ENCODE data around the gene FGFR2.
A peak's percentile ranks its signal among the peaks of the same experiment; 100 is the strongest.

The FGFR2 gene

DNA sequence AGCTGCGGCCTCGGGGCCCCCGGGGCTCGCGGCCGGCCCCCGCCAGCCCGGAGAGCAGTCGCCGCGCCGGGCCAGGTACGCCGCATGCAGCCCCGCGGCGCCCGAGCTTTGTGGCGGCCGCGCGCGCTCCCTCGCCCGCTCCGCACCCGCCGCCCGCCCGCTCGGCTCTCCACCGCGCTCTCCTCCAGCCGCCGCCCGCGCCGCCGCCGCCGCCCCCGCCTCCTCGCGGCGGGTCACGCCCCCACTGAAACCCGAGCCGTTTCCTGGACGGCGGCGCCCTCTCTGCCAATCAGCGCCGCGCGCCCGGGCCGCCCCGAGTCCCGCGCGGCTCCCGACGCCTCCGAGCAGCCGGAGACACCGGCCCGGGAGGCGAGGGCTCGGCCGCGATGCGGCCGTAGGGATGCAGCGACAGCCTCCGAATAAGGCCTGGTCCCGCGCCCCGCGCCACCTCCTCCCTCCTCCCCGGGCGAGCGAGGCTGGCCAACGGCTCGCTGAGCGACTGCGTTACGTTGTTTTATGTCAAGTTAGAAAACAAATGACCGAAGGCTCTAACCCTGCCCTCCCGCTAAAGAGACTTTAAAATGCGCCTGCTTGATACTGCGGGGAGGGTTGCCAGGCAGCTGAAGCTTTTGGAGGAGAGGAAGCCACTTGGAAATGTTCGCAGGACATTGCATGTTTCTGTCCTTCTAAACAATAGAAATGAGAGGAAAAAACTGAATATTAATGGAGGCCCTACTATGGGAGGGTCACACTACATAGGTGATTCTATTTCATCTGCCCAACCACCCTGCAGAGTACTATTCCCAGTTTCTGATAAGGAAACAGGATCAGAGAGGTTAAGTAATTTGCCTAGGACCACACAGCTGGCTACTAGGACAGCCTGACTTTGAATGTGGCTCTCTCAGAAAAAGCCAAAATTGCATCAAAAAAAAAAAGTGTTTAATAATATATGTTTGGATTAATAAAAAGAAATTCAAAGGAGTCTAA is at the start of gene FGFR2:
TSS of gene FGFR2 (minus strand) at position 182 of the 987 bp plus-strand sequence. CDS start 4,627 bp downstream, outside the sequence.
- peak; percentile 65 for DNase-seq

DNA sequence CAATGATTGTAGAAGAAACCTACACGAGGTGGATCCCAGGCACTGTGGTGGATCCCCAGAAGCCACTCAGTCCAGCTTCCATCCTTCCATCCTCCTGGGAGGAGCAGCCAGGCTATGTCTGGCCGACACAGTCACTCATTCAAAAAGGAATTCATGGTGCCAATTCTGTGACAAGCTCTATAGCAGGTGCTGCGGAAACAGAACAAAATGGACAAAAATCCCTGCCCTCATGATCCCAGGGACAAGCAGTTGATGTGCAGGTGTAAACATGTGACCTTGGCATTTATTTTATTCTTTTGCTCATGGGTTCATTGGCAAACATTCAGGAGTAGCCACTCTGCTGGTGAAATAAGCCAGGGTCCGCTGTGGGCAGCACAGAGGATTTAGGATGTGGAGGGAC is 49.2 kb upstream of the FGFR2 start:
- no peak for DNase-seq

DNA sequence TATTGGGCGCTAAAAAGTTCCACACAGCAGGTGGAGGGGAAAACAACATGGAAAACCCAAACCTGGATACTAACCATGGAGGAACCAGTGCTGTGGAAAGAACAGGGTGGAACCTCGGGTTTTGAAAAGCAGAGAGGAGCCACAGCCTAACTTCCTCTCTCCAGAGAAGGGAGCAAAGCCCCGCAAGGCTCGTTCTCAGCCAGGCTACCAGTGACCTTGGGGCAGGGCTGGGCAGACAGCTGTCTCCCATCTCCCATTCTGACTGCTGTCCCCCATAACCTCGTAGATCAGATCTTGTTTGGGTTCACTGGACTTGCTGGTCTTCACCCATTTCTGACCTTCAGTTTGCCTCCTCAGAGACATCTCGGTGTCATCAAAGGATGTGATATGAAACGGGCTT is 47.5 kb upstream of the FGFR2 start:
- DNase-seq: no peak

DNA sequence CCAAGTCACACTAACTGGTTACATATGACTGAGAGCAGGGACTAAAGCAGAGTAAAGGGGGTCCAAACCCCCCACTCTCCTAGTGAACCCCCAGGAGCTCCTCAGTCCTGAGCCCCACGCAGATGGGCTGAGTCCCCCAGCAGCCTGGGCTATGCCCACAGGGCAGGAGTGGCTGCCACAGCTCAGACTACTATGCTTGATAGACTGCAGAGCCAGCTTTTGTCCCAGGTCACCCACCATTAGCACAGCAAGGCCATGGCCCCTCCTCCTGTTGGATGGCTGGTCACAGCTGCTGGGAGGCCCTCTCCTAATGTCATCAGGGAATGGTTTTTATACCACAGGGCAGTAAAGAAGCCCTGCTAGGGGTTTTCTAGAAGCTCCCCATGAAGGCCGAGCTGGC is 46.3 kb upstream of the FGFR2 start:
- no peak for DNase-seq

DNA sequence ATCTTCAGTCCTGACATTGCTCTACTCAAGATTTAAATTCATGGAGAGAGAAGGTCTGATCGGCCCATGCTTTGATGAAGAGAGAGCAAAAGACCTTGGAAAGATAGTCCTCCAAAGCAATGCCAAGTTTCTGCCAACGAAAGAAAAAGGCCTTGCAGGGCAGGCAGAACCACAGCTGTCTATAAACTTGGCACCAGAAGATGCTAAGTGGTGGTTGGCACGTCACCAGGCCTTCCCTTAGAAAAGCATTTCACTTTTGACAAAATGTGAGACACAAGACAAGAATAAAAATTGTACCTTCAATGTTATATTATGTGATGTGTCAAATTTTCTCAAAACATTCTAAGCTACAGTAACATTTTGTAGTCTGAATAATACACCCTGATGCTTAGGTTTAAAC is 42.0 kb upstream of the FGFR2 start:
- no peak for DNase-seq

DNA sequence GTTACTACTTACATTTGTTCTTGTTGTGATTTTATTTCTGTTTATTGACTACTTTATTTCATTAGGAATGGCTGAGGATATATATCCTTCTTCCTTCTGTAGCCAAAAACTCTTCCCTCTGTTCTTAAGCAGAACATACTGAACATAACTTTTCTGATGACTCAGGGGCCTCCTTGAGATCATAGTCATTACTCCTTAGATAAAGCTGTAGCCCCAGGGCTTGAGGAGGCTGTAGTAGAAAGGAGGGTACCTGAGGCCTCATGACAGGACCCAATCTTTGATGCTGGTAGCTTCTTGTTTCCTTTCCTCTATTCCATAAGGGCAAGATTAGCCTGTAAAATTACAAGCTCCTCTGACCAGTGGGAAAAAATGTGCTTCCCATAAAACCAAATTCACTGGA is 41.2 kb upstream of the FGFR2 start:
- no peak for DNase-seq

DNA sequence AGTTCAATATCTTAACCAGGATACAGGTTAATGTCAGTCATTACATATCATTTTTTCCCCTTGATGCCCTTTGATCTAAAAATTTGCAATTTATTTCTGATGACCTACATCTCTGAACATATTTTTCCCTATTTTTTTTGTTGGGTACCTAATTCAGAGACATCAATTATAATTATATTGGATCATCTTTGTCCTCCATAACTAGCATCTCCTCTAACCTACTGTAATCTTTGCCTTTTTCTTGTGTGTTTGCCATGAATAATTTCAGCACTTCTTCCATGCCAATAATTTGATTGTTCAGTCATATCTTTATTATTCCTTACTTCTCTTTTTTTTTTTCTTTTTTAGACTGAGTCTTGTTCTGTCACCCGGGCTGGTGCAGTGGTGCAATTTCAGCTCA is 39.2 kb upstream of the FGFR2 start:
- DNase-seq: no peak

DNA sequence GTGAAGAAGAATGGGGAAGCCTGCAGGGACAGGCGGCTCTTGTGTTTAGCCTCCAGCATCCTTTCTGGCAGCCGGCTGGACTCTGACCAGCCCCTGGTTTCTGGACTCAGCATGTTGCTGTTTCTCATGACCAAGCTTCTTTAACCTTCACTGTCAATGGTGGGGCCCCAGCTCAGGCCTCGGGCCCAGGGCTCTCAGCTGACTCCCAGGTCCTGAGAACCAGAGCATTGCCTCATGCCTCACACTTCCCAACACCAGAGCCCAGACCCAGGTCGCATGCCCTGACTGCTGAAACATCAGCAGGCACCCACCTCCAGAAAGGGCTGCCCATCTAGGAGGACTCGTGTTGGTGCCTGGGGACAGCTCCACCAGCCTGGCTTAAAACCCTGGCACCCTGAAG is 34.8 kb upstream of the FGFR2 start:
- DNase-seq: no peak

DNA sequence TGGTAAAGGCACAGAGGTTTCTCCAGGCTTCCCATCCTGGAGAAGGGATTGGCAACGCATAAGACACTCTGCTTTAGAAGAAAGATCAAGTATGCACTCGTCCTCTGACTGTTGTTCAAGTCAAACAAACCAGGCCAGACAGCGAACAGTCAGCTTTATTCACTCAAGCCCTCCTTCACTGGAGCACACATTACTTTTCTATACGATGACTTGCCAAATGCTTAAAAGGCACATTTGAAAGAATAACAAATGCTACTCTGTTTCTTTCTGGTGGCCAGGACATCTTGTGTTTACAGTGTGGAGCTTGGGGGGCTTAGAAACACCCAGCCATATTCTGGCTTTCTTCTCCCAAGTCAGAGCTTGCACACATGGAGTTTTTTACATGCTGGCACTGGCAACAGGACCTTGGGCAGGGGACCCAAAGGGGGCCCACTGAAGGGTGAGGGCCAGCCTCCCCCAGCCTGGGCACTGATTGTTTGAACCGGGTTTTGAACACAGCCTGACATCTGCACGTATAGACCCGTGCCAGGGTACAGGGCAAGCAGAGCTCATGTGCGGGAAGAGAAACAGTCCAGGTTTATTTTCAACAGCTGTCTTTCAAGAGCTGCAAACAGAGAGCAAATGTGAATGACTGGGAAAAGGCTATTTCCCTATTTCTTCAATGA is 33.3 kb upstream of the FGFR2 start:
- DNase-seq: no peak

DNA sequence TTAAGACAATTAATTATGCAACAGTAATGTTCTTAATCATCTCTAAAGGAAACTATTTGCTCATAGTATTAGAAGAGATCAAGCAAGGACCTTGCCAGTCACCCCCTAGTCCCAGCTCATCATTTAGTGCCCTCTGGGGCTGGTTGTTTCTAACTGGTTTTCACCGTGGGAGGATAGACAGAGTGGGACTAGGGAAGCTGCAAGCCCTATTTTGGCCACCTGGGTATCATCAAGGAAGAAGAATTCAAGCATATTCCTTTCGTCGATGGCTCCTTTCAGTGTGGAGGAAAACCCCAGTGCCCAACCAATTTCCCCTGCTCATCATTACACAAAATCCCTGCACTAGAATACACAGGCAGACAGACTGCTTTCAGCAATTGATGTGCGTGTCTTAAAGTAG is 30.6 kb upstream of the FGFR2 start:
- no peak for DNase-seq

DNA sequence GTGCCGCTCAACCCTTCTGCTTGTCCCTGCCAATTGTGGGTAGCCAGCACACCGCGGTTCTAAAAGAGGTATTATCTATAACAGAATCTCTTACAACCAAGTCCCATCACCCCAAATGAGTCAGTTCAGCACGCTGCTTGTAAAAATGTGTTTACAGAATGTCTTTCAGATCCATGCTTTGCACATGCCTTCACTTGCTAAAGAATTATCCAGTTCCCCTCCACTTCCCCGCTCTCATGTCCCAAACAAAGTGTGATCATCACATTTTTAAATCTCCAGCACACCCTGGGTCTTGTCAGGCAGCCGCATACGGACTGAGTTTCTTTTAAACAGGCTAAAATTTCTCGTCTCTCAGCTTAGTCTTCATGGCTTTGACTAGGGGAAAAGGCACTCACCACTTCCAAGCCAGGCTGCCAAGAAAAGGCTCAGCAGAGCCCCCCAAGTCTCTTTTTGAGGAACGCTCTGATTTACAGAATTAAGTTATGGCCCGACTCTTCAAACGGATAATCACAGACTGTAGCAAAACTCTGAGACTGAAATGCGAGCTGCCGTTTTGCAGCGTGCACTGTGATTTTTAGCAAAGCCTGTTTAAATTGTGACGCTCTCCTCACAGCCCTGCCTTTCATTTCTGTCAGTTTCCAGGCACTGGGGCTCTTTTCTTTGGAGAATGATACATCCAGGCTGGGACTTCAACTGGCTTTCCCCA is 29.8 kb upstream of the FGFR2 start:
- DNase-seq: no peak

DNA sequence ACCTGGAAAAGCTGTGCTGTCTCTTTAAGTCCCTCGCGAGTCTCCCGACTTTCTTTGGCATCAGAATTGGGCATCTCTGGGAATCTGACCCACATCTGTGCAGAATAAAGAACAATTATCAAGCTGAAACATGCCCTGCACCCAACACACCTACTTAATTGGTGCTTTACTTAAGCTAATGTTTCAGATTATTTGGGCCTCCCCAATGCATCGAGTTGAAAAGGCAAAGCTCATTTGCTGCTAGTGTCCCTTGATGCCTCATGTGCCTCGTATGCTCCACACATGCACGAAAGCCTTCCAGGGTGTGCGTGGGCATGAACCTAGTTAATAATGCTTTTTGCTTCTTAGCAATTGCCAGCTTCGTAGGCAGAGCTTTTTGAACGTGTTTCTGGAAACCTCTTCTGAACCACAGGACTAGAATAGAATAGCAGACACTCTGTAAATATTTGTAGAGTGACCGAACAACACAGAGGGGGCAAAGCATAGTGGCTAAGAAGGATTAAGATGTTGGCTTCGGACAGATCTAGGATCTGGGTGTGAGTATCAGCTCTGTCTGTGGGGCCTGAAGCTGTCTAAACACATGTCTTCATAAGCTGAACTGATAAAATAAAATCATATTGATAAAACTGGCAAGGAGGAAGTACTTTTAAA is 26.7 kb upstream of the FGFR2 start:
- no peak for DNase-seq

DNA sequence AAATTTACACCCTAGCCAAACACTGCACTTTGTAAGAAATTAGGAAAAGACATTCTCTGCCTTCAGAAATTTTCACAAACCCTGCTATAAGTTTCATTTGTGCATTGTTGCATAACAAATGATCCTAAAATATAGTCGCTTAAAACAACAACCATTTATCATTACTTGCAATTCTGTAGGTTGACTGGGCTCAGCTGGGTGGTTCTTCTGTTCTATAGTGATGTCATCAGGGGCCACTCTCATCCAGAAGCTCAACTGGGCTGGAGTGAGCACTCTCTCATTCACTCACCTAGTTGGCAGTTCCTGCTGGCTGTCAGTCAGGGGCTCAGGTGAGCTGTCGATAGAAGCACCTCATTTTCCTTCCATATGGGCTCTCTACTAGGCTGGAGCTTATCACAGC is 20.7 kb upstream of the FGFR2 start:
- DNase-seq: no peak

DNA sequence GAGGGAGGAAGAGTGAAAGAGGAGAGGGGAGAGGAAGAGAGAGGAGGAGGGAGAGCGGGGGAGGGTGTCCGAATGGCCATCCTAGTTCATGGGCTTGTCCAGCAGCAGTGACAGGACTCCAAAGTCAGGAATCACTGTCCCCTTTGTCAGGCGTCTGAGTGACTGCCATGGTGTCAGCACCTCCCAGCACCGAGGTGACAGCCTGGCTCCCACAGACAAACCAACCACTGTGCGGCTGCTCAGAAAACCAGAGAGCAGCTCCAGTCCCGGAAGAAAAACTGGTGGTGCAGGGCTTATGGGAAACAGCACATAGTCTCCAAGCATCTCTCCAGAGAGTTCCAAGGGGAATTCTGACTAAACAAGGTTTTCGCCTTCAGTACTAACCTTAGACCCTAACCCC is 18.9 kb upstream of the FGFR2 start:
- DNase-seq: no peak

DNA sequence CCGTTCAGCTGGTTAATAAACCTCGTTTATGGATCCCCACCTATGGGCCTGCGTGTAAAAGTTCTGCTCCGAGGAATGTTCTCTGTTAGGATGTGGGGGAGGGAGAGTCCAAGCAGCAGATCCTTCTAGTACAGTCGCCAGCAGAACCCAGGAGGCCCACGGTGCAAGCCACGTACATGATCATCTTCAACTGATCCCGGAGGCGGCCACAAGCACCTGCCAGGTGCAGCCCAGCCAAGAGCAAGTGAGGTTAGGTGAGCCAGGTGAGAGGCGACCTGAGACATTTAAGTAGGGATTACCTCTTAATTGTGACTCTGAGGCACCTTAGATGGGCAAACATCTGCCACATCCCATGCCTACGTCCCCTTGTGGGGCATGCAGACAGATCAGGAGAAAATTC is 18.0 kb upstream of the FGFR2 start:
- no peak for DNase-seq

DNA sequence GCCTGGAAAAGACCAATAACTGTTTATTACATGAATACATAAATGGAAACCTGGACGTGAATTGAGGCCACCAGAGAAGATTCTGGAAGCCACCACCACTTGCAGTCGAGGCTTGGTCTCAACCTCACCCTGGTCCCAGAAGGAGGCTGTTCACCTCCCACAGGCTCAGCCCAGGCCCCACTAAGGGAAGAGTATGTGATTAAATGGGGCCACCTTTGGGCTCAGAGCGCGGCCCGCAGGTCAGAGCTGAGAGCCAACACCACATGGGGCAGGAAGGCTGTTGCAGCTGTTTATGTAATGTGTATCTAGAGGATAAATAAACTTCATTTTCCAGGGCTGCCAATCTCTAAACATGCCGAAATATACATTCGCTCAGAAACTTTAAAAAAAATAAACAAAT is 17.6 kb upstream of the FGFR2 start:
- no peak for DNase-seq

DNA sequence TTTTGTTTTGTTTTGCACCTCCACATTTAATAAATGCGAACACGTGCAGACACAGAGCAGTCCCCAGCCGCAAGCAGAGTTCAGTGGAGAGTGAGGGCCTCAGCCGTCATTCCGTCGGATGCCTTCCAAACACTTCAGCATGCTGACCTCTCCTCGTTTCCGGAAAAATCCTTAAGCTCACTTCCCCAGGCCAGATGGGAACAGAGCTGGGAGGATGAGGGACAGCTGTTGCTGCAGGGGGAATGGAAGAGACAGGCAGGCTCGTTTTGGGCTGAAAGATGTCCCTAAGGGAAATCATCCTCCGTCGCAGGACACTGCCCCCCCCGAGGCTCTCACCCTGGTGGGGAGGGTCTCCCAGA is 17.2 kb upstream of the FGFR2 start:
- DNase-seq: no peak

DNA sequence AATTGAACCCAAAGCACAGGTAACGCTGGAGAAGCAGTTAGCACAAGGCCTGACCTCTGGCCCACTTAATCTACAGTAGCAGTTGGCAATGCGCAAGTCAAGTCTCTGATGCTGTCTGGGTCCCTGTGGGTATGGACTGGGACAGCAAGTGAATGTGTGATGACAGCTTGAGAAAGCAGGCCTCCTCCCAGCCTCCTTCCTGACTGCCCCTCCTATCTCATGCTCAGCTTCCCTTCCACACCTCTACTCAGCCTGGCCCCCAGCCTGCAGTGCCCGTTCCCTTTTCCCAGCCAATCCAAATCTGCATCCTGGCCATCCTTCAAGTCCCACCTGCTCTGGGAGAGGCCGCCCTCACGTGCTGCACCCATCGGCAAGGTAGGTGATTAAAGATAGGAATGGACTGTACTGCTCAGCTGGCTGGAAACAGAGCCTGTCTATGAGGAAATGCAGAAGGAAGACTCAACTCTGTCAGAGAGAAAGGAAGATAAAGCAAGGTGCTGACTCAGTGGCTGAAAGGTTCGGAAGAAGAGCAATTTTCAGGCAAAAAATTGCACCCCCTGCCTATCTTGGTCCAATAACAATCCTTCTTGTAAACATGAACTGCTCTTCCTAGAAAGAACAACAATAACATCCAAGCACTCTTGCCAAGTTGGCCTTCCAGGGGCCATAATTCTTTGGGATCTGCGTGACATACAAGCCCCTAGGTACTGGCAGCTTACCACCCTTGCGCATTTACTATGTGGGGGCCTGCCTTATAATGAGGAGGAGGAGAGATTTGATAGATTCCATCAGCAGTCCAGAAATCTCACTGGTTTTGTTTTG is 16.6 kb upstream of the FGFR2 start:
- no peak for DNase-seq

DNA sequence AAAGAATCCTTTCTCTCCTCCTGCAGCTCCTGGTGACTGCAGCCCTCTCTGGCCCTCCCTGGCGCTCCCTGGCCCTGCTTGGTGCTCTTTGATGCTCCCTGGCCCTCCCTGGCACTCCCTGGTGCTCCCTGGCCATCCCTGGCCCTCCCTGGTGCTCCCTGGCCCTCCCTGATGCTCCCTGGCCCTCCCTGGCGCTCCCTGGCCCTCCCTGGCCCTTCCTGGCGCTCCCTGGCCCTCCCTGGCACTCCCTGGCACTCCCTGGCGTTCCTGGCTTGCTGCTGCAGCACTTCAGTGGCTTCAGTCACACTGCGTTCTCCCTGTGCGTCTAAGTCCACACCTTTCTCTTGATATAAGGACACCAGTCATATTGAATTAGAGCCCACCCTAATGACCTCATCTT is 15.2 kb upstream of the FGFR2 start:
- no peak for DNase-seq

DNA sequence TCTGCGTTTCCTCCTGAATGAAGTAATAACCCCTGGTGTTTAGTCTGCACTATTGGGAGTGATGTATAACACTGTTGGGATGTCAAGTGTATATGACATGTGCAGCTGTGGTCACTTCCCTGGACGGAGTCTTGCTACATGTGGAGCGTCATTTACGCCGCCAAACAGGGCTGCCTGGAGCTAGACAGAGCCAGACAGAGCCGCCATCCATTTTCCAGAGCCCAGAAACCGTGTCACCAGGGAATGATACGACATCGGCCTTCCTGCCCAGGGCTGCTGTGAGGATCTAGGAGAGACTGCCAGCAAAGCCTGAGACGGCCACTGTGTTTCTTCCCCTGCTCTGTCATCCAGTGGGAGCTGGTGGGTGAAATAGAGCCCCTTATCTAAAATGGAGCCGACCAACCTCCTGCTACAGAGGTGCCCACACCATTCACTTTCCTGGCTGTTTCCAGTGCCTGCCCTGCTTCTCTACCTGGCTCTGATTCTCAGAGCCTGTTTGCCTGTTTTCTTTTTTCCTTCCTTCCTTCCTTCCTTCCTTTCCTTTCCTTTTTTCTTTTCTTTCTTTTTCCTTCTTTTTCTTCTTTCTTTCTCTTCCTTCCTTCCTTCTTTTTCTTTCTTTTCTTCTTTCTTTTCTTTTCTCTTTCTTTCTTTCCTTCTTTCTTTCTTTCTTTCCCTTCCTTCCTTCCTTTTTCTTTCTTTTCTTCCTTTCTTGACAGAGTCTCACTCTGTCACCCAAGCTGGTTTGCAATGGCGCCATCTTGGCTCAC is 13.3 kb upstream of the FGFR2 start:
- no peak for DNase-seq

DNA sequence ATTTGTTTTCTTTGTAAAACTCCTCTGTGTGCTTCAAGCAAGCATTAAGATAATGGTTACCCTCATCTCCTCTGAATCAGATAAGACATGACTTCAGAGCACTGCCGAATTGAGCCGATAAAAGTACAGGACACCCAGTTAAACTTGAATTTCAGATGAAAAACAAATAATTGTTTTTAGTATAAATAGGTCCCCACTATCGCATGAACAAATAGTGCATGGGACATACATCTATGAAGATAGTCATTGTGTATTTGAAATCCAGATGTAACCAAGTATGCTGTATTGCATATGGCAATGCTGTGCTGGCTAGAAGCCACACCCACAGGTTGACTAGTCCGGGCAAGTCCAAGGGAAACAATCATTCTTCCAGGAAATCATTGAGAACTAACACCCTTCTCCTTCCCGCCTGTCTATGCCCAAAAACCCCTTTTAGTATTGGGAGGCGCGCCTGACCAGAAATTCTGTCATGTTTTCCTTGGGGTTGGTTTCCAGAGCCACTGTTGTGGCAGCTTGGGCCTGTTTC is 12.6 kb upstream of the FGFR2 start:
- no peak for DNase-seq
